ENCODE results near the gene CHID1. TPM values are rescaled to one million over a fixed set of nuclear protein-coding genes. Genes with fewer than 3 reads are reported as not detected.

CHID1 gene
- total RNA-seq, 3 donors from 2014 or later, result 58.3 to 79.5 (median 68.3) TPM

DNA sequence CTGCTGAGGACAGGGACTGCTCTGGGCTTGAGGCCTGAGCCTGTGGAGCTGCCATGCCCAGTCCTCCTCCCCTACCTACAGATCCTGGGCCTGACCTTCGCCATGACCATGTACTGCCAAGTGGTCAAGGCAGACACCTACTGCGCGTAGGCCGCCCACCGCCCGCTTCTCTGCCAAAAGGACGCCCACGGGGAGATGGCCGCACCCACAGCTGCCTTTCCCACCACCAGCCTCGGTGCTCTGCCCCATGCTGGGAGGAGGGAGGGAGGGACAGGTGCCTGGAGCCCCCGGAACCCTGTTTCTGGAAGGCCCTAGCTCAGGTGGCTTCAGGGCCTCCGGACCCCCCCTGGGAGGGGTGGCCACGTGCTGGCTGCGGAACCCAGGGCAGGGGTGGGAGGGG lies 44.1 kb downstream of the CHID1 start:
- Histone ChIP-seq H3K36me3 (no peaks in the 10 kb centered on the region), H3K4me3 (no peak overlapping the region), H3K27me3 (no peaks in the 10 kb centered on the region), H3K9me3 (no peaks in the 10 kb centered on the region), H3K27ac (no peak overlapping the region), H3K4me1 (no peaks in the 10 kb centered on the region)
- no peak for DNase-seq (ENCODE audit: low spot score in 2 of 2)
- intact Hi-C loops (cut with DNase I; ENCODE audit: low total_unique reads), result loop anchor here (10.0 kb wide), 1 partner anchor 118 kb away; no protein-coding TSS in a partner anchor
- TF ChIP-seq CTCF (IDR thresholded peaks at IDR 0.05), result no peak
- TF ChIP-seq POLR2AphosphoS5 (IDR thresholded peaks at IDR 0.05), result no peak

GRCh38 chr11:865462-866430 lies 44.9 kb downstream of the CHID1 start:
- H3K27me3 ChIP-seq, result no peaks in the 10 kb centered on the region
- no peak for DNase-seq (ENCODE audit: low spot score in 2 of 2)
- no peaks in the 10 kb centered on the region for H3K36me3 ChIP-seq
- no peak overlapping the region for H3K27ac ChIP-seq
- no peak overlapping the region for H3K4me3 ChIP-seq
- intact Hi-C loops (cut with DNase I; ENCODE audit: low total_unique reads), result loop anchor here (10.0 kb wide), 1 partner anchor 119 kb away; no protein-coding TSS in a partner anchor
- H3K9me3 ChIP-seq, result no peaks in the 10 kb centered on the region
- no peak for TF ChIP-seq POLR2A (IDR thresholded peaks at IDR 0.05)
- TF ChIP-seq POLR2AphosphoS5 (IDR thresholded peaks at IDR 0.05), result no peak
- no peak for TF ChIP-seq CTCF (IDR thresholded peaks at IDR 0.05)
- H3K4me1 ChIP-seq, result no peaks in the 10 kb centered on the region

- intact Hi-C loops (cut with DNase I; ENCODE audit: low total_unique reads), result loop anchor here (10.0 kb wide), 1 partner anchor 120 kb away; no protein-coding TSS in a partner anchor
- Histone ChIP-seq H3K27me3 (no peaks in the 10 kb centered on the region), H3K36me3 (no peaks in the 10 kb centered on the region), H3K4me1 (peaks cover 0 to 2% of the 10 kb centered on the region in 2 donors), H3K27ac (no peak overlapping the region), H3K4me3 (no peak overlapping the region), H3K9me3 (no peaks in the 10 kb centered on the region)
- no peak for DNase-seq (ENCODE audit: low spot score in 2 of 2)
- TF ChIP-seq POLR2AphosphoS5 (IDR thresholded peaks at IDR 0.05), result no peak
- no peak for TF ChIP-seq POLR2A (IDR thresholded peaks at IDR 0.05)
- no peak for TF ChIP-seq CTCF (IDR thresholded peaks at IDR 0.05)
Measured at GRCh38 chr11:864898-865297, 45.7 kb downstream of the CHID1 start.

DNA sequence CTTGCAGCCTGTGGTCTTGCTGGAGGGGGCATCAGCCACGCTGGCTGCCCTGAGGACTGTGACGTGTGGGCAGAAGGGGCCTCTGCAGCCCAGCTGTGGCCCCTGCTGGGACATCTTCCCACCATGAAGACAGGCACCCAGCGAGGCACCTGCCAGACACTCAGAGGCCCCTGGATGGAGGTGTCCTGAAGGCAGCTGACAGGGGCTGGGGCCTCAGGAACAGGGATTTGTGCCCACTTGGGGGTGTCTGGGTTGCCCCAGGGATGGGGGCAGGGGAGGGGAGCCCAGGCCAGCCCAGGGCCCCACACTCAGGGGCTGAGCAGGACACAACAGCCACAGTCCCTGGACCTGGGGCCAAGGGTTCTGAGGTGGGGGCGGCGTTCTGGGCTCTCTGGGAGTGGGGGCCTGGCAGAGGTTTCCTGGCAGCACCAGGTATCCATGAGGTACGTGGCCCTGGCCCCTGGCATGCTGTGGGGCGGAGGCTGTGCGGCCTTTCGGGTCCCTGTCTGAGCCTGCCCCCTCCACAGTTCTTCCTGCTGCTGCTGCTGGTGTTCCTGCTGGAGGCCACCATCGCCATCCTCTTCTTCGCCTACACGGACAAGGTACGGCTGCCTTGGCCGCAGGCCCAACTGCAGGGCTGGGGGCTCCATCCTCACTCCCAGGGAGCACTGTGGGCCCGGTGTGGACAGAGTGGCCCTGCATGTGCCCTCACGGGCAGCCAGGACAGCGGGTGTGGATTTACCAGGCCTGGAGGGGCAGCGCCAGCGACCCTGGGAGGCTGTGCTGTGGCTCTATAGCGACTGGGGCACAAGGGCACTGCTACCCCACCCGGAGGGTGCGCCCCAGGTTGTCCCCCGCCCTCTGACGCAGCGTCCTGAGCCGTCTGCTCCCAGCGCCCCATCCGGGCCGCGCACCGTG lies 46.4 kb downstream of the CHID1 start:
- H3K36me3 ChIP-seq, result no peaks in the 10 kb centered on the region
- DNase-seq (ENCODE audit: low spot score in 2 of 2), result no peak
- H3K27me3 ChIP-seq, result no peaks in the 10 kb centered on the region
- intact Hi-C loops (cut with DNase I; ENCODE audit: low total_unique reads), result loop anchor here (10.0 kb wide), 1 partner anchor 121 kb away; no protein-coding TSS in a partner anchor
- H3K27ac ChIP-seq, result no peak overlapping the region
- no peak overlapping the region for H3K4me3 ChIP-seq
- TF ChIP-seq POLR2AphosphoS5 (IDR thresholded peaks at IDR 0.05), result no peak
- TF ChIP-seq CTCF (IDR thresholded peaks at IDR 0.05), result no peak
- no peak for TF ChIP-seq POLR2A (IDR thresholded peaks at IDR 0.05)
- no peaks in the 10 kb centered on the region for H3K9me3 ChIP-seq
- peaks cover 0 to 4% of the 10 kb centered on the region in 2 donors for H3K4me1 ChIP-seq

All from breast epithelium (tissue), 4 donors.